GM12878 (cell line): Measurements from ENCODE around the gene ZNF532. TPM values are rescaled to one million over a fixed set of nuclear protein-coding genes. Genes with fewer than 3 reads are reported as not detected.

Experiments
- ATAC-seq: fragments of 200-7000 bp; cut with Tn5 transposase; 3 replicates; pipeline ENCODE4 v1.9.1; 2020; ENCODE audit warnings: mild to moderate bottlenecking, moderate library complexity
- BruUV-seq: library from RNA; stranded (reverse); fragments of 400-500 nt; replicated peaks from 2 replicates; lab custom pipeline; 2021; lab: Mats Ljungman, UMichigan
- CTCF ChIA-PET: fragments of 300-600 bp; sonication (Branson Sonifier 250); formaldehyde crosslinking; extraction: SDS; loops from one replicate; lab custom pipeline; 2021; ENCODE audit warnings: inconsistent platforms; lab: Yijun Ruan, JAX
- POLR2A ChIA-PET: fragments of 350-600 bp; formaldehyde crosslinking; extraction: SDS; loops from one replicate; lab custom pipeline; 2021; ENCODE audit warnings: inconsistent platforms; lab: Charles Lee
- RAD21 ChIA-PET: fragments of 300-600 bp; sonication (Branson Sonifier 250); formaldehyde crosslinking; loops from one replicate; lab custom pipeline; 2023; ENCODE audit warnings: antibody characterized with exemption; ENCODE audit not compliant: unreplicated experiment; lab: Charles Lee
- SMC1A ChIA-PET: fragments of 300-600 bp; sonication (Branson Sonifier 250); formaldehyde crosslinking; loops from one replicate; lab custom pipeline; 2023; ENCODE audit not compliant: unreplicated experiment, uncharacterized antibody; lab: Charles Lee
- DNase-seq: peaks from one replicate; pipeline ENCODE4 v3.0.0-alpha.2; 2011; ENCODE audit warnings: low read depth, low spot score
- FAIRE-seq: peaks from 3 replicates; lab custom pipeline; 2011; peaks lifted over from hg19 to GRCh38; lab: Jason Lieb, UNC
- H2AFZ ChIP-seq: 2 replicates; pipeline ENCODE4 v1.6.0; 2011; ENCODE audit warnings: low read depth, low read length, control low read depth; ENCODE audit not compliant: control insufficient read depth
- H3K27ac ChIP-seq: 2 replicates; pipeline ENCODE4 v1.5.1; 2011; ENCODE audit warnings: control low read depth; ENCODE audit not compliant: control insufficient read depth, insufficient read depth
- H3K27me3 ChIP-seq, 2 experiments: replicated peaks in 1 of 2; 2 replicates each; pipeline versions ENCODE4 v1.6.0 to v1.6.1; 2011; ENCODE audit warnings: low read length in 1 of 2; ENCODE audit not compliant: control insufficient read depth in 2 of 2, insufficient read depth in 2 of 2
- H3K36me3 ChIP-seq, 2 experiments: 2 replicates each; pipeline ENCODE4 v1.5.1; 2011; ENCODE audit warnings: low read length in 1 of 2; ENCODE audit not compliant: control insufficient read depth in 2 of 2, insufficient read depth in 2 of 2
- H3K4me1 ChIP-seq: 2 replicates; pipeline ENCODE4 v1.6.1; 2011; ENCODE audit warnings: mild to moderate bottlenecking, low read length, moderate library complexity, mixed read lengths; ENCODE audit not compliant: control insufficient read depth, insufficient read depth
- H3K4me2 ChIP-seq: 2 replicates; pipeline ENCODE4 v1.6.0; 2011; ENCODE audit warnings: control low read depth; ENCODE audit not compliant: control insufficient read depth, insufficient read depth
- H3K4me3 ChIP-seq: fragments of 200-600 bp; sonication (generic); 2 replicates; pipeline ENCODE4 v1.5.1; 2016
- H3K79me2 ChIP-seq: 2 replicates; pipeline ENCODE4 v1.6.0; 2011; ENCODE audit warnings: low read length; ENCODE audit not compliant: control insufficient read depth, insufficient read depth
- H3K9ac ChIP-seq: 2 replicates; pipeline ENCODE4 v1.8.0; 2011; ENCODE audit warnings: low read length, control low read depth, mixed read lengths; ENCODE audit not compliant: control insufficient read depth, insufficient read depth
- H3K9me3 ChIP-seq: replicated peaks from 3 replicates; pipeline ENCODE4 v1.5.1; 2011; ENCODE audit warnings: mild to moderate bottlenecking, low read length; ENCODE audit not compliant: control insufficient read depth, insufficient read depth
- H4K20me1 ChIP-seq: 2 replicates; pipeline ENCODE4 v1.6.0; 2011; ENCODE audit not compliant: control insufficient read depth, insufficient read depth
- ASH2L ChIP-seq: fragments of 300-600, 200-600 bp; sonication (generic); IDR thresholded peaks from 2 replicates; pipeline ENCODE4 v1.6.1; 2017; ENCODE audit warnings: low read depth, mild to moderate bottlenecking, borderline replicate concordance
- CBFB ChIP-seq: IDR thresholded peaks from 2 replicates; pipeline ENCODE4 v1.6.1; 2016; ENCODE audit warnings: antibody characterized with exemption, low read depth
- GABPA ChIP-seq: IDR thresholded peaks from 2 replicates; pipeline ENCODE4 v1.6.1; 2014; ENCODE audit warnings: antibody characterized with exemption, low read depth, mild to moderate bottlenecking, inconsistent platforms
- GATAD2B ChIP-seq: fragments of 450-650 bp; conservative IDR thresholded peaks from 2 replicates; pipeline ENCODE4 v1.6.1; 2017; ENCODE audit warnings: low read depth, mild to moderate bottlenecking, moderate library complexity
- MTA3 ChIP-seq: IDR thresholded peaks from 2 replicates; pipeline ENCODE4 v1.6.1; 2012; ENCODE audit warnings: low read length, inconsistent platforms, borderline replicate concordance
- NFIC ChIP-seq: IDR thresholded peaks from 2 replicates; pipeline ENCODE4 v1.6.1; 2012; ENCODE audit warnings: low read depth, mild to moderate bottlenecking, inconsistent platforms, low read length, moderate library complexity
- NFXL1 ChIP-seq: fragments of 450-650 bp; IDR thresholded peaks from 2 replicates; pipeline ENCODE4 v1.6.1; 2017; ENCODE audit warnings: antibody characterized with exemption, mild to moderate bottlenecking, borderline replicate concordance
- ZNF622 ChIP-seq: fragments of 450-650 bp; IDR thresholded peaks from 2 replicates; pipeline ENCODE4 v1.6.1; 2017; ENCODE audit warnings: mild to moderate bottlenecking, inconsistent platforms
- ZNF687 ChIP-seq: fragments of 450-650 bp; IDR thresholded peaks from 2 replicates; pipeline ENCODE4 v1.6.1; 2017; ENCODE audit warnings: mild to moderate bottlenecking, moderate library complexity
- WGBS: methylation state at CpG from one replicate; pipeline ENCODE4 v1.1.6; 2016; ENCODE audit warnings: low lambda C conversion rate; ENCODE audit not compliant: insufficient replicate concordance, insufficient coverage; ENCODE audit errors: missing lambda C conversion rate; 5-methylcytosine and 5-hydroxymethylcytosine counted together
- in situ Hi-C: fragments of 300-500 bp; cut with MboI; formaldehyde crosslinking; loops from 9 replicates; pipeline ENCODE4 v1.14.3; 2018; ENCODE audit warnings: mixed read lengths
- intact Hi-C: fragments of 100-400 bp; cut with micrococcal nuclease; formaldehyde crosslinking; loops from one replicate; pipeline ENCODE4 v1.14.2; 2022; ENCODE audit not compliant: unreplicated experiment
- polyA plus RNA-seq, 11 experiments: library from polyadenylated mRNA; depleted of rRNA in 4 of 11; unstranded in 6 of 11; stranded (reverse) in 5 of 11; fragments of >200 nt; fragmentation: Nextera tagmentation in 4 of 11; fragmentation: Illumina TruSeq in 1 of 11; extraction: Ambion mirVana in 4 of 11; extraction: Trizol in 1 of 11; gene quantifications; 1 replicate in 1 of 11; 2 replicates in 10 of 11; pipeline versions ENCODE4 v1.2.1 to v1.2.3, GENCODE V29; 2011 to 2016; ENCODE audit warnings: inconsistent platforms in 2 of 11, missing spikeins in 2 of 11, low read depth in 1 of 11
- total RNA-seq, 4 experiments: library from RNA; depleted of rRNA in 3 of 4; stranded (reverse); fragments of >200 nt in 3 of 4; fragmentation: Illumina TruSeq in 1 of 4; extraction: Trizol in 1 of 4; gene quantifications; 2 replicates each; pipeline versions ENCODE4 v1.2.1 to v1.2.3, GENCODE V29; 2013 to 2021
- TF ChIP-seq, protein P1 (sequence below): IDR thresholded peaks from 2 replicates; pipeline ENCODE4 v1.6.1; 2012; ENCODE audit warnings: mild to moderate bottlenecking, low read depth, low read length
- TF ChIP-seq, protein P2 (sequence below): fragments of 450-650 bp; IDR thresholded peaks from 2 replicates; pipeline ENCODE4 v1.6.1; 2017; ENCODE audit warnings: low read depth, mild to moderate bottlenecking, moderate library complexity

The ZNF532 gene
- total and polyA plus RNA-seq, 10 of the 15 experiments (the other 5 are each of a cell fraction or from before 2014, with no cell fraction given), result 0.44 to 3.4 (median 1.4) TPM

GRCh38 chr18:58937887-58938267 is 73.2 kb downstream of the ZNF532 start (continued):
- TF ChIP-seq ZNF687, result no peak
- TF ChIP-seq, all 136 proteins: peak for 0

- DNase-seq (no peak), FAIRE-seq (no peak), ATAC-seq (no peak)
- ChIA-PET POLR2A (no interaction called here), SMC1A (no interaction called here), CTCF (interaction anchor here (0.6 kb wide), 1 partner anchor 17 kb away, joined by 3 read pairs; no protein-coding TSS in a partner anchor), RAD21 (no interaction called here)
- Histone ChIP-seq H3K4me1 (peaks cover 19% of the 10 kb centered on the region), H3K9ac (no peak overlapping the region), H3K9me3 (no peaks in the 10 kb centered on the region; the same call in 2 of the 3 replicates), H3K27me3 (no peaks in the 10 kb centered on the region), H3K79me2 (no peaks in the 10 kb centered on the region), H4K20me1 (no peaks in the 10 kb centered on the region), H3K27ac (no peak overlapping the region), H3K4me2 (no peak overlapping the region), H3K36me3 (no peaks in the 10 kb centered on the region), H2AFZ (no peak overlapping the region), H3K4me3 (no peak overlapping the region)
- intact Hi-C loops (no loop called here), in situ Hi-C loops (no loop called here)
- WGBS, result 82% methylated on average over 7 of the region's 8 CpGs
- no TSS peak for BruUV-seq
- TF ChIP-seq NFIC (no peak), NFXL1 (no peak), GABPA (no peak), ASH2L (no peak), ZNF622 (no peak), GATAD2B (no peak), CBFB (no peak), MTA3 (no peak)
- TF ChIP-seq, protein P1, sequence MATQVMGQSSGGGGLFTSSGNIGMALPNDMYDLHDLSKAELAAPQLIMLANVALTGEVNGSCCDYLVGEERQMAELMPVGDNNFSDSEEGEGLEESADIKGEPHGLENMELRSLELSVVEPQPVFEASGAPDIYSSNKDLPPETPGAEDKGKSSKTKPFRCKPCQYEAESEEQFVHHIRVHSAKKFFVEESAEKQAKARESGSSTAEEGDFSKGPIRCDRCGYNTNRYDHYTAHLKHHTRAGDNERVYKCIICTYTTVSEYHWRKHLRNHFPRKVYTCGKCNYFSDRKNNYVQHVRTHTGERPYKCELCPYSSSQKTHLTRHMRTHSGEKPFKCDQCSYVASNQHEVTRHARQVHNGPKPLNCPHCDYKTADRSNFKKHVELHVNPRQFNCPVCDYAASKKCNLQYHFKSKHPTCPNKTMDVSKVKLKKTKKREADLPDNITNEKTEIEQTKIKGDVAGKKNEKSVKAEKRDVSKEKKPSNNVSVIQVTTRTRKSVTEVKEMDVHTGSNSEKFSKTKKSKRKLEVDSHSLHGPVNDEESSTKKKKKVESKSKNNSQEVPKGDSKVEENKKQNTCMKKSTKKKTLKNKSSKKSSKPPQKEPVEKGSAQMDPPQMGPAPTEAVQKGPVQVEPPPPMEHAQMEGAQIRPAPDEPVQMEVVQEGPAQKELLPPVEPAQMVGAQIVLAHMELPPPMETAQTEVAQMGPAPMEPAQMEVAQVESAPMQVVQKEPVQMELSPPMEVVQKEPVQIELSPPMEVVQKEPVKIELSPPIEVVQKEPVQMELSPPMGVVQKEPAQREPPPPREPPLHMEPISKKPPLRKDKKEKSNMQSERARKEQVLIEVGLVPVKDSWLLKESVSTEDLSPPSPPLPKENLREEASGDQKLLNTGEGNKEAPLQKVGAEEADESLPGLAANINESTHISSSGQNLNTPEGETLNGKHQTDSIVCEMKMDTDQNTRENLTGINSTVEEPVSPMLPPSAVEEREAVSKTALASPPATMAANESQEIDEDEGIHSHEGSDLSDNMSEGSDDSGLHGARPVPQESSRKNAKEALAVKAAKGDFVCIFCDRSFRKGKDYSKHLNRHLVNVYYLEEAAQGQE, result no peak
- TF ChIP-seq, protein P2, sequence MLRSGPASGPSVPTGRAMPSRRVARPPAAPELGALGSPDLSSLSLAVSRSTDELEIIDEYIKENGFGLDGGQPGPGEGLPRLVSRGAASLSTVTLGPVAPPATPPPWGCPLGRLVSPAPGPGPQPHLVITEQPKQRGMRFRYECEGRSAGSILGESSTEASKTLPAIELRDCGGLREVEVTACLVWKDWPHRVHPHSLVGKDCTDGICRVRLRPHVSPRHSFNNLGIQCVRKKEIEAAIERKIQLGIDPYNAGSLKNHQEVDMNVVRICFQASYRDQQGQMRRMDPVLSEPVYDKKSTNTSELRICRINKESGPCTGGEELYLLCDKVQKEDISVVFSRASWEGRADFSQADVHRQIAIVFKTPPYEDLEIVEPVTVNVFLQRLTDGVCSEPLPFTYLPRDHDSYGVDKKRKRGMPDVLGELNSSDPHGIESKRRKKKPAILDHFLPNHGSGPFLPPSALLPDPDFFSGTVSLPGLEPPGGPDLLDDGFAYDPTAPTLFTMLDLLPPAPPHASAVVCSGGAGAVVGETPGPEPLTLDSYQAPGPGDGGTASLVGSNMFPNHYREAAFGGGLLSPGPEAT, result no peak
These were observed 76.9 kb downstream of the ZNF532 start for GRCh38 chr18:58941426-58942099.
